H7 (cell line): ENCODE data around the gene ENTPD8. TPM values are rescaled to one million over a fixed set of nuclear protein-coding genes. Genes with fewer than 3 reads are reported as not detected.

Experiments used
- DNase-seq: peaks from one replicate; pipeline ENCODE4 v3.0.0; 2012
- H3K27me3 ChIP-seq: 2 replicates; pipeline ENCODE4 v1.6.0; 2011; ENCODE audit warnings: mild to moderate bottlenecking, low read length; ENCODE audit not compliant: control insufficient read depth, insufficient read depth
- H3K36me3 ChIP-seq: replicated peaks from 2 replicates; pipeline ENCODE4 v1.5.1; 2011; ENCODE audit warnings: low read length; ENCODE audit not compliant: control insufficient read depth, insufficient read depth
- H3K4me3 ChIP-seq: 2 replicates; pipeline ENCODE4 v1.5.1; 2011; ENCODE audit warnings: low read depth, mild to moderate bottlenecking, control low read depth, low read length, moderate library complexity; ENCODE audit not compliant: insufficient read depth
- total RNA-seq: library from RNA; depleted of rRNA; stranded (reverse); fragments of >200 nt; shearing (Covaris generic); gene quantifications from 2 replicates; pipeline ENCODE4 v1.2.3, GENCODE V29; 2014

ENTPD8 gene
- total RNA-seq, 1 experiment from 2014 or later = 0.76 TPM

DNA sequence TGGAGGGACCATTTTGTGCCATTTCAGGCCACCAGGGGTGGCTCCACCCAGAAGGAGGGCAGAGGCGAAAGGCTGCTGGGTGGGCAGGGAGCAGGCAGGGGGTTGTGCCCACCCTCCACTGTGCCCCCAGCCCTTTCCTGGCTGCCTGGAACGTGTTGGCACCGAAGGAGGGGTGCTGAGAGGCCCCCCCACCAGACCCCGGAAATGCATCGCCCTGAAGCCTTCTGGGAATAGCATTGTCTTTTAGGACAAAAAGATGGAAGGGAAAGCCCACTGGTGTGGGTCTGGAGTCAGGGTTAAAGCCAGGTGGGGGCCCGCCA, 12.9 kb downstream of the ENTPD8 start:
- H3K4me3 ChIP-seq = no peak overlapping the region
- H3K27me3 ChIP-seq = peaks cover 8% of the 10 kb centered on the region
- H3K36me3 ChIP-seq = no peaks in the 10 kb centered on the region
- DNase-seq = no peak

DNA sequence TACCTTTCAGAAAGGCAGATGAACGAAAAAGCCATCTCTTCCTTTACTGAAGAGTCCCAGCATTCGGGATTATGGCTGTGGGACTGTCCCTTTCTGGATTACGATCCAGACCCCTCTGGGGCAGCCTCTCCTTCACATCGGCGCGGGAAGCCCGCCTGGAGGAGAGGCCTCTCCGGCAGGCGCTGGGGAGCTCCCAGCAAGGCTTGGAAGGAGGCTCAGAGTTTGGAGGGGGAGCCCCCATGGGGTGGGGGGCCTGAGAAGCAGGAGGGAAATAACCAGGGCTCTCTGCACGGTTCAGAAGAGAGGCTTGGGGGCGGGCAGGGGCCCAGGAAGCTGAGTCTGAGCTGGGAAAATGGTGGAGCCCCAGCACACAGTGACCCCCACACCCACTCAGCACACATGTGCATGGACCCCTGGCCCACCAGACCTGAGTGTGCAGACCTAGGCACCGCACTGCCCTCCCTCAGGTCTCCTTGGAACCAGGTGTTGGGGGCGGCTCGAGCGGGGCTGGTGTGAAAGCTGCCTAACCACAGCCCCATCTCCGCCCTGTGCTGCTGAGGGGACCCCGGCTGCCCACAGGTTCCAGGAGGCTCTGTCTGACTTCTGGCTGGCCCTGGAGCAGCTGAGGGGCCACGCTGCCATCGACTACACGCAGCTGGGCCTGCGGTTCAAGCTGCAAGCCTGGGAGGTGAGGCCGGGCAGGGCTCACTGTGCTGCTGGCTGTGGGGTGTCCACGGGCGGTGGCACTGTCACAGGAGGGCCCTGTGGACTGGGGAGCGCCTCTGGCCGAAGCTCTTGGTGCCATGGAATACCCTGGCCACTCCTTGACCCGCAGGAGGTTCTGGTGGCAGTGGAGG, 13.5 kb downstream of the ENTPD8 start:
- no peaks in the 10 kb centered on the region for H3K36me3 ChIP-seq
- peaks cover 8% of the 10 kb centered on the region for H3K27me3 ChIP-seq
- DNase-seq = peak; percentile 47
- no peak overlapping the region for H3K4me3 ChIP-seq

DNA sequence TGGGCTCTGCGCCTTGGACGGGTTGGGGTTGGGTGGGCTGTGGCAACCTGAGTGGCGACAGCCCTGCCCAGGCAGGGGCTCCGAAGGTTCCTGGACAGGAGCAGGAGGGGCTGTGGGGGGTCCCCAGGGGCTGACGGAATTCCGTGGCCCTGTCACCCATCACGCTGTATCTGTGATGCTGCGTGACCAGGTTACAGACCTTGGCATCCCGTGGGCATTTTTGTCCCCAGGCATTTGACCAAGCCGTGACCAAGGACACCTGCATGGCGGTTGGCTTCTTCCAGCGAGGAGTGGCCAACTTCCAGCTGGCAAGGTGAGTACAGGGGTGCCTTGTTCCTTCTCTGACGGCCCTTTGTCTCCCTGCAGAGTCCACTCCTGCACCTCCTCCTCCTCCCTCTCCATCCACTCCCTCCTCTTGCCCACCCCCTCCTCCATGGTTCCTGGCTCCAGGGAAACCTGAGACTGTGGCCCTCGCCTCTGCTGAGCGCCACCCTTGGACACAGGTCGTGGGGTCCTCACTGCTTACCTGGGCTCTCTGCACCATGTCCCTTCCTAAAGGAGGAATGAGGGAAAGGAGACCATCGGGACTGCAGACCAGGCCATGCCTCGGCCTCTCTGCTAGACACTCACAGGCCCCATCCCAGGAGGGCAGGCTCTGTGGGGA, 15.0 kb downstream of the ENTPD8 start:
- Histone ChIP-seq H3K4me3 (no peak overlapping the region), H3K27me3 (peaks cover 8% of the 10 kb centered on the region), H3K36me3 (no peaks in the 10 kb centered on the region)
- DNase-seq = peak; percentile 30

DNA sequence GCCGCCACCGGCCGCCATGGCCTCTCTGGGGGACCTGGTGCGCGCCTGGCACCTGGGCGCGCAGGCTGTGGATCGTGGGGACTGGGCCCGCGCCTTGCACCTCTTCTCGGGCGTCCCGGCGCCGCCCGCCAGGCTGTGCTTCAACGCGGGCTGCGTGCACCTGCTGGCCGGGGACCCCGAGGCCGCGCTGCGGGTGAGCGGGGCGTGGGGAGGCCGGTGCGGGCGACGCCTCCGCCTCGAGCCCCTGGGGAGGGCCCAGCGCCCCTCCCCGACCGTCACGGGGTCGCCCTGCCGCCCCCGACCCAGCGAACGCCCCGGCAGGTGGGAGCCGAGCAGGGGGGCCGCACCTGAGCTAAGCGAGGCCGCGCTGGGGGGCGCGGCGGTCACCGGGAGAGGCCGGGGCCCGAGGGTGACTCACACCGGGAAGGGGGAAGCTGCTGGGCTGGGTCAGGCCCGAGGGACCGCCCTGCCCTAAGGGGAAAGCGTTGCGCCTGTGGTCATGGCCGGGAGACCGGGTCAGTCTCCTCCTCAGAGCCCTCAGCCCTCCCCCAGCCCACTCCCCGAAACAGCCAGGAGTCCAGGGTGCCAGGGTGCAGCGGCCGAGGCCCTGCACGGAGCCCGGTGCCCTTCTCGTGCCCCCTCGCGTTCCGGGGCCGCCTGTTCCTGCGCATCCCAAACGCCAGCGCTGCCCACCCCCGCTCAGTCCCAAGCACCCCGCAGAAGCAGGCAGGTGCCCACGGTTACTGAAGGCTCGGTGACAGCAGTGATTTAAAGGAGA, 17.5 kb downstream of the ENTPD8 start:
- H3K27me3 ChIP-seq = peaks cover 8% of the 10 kb centered on the region
- peak; percentile 78 for DNase-seq
- no peaks in the 10 kb centered on the region for H3K36me3 ChIP-seq
- H3K4me3 ChIP-seq = peak overlapping the region; percentile 43

DNA sequence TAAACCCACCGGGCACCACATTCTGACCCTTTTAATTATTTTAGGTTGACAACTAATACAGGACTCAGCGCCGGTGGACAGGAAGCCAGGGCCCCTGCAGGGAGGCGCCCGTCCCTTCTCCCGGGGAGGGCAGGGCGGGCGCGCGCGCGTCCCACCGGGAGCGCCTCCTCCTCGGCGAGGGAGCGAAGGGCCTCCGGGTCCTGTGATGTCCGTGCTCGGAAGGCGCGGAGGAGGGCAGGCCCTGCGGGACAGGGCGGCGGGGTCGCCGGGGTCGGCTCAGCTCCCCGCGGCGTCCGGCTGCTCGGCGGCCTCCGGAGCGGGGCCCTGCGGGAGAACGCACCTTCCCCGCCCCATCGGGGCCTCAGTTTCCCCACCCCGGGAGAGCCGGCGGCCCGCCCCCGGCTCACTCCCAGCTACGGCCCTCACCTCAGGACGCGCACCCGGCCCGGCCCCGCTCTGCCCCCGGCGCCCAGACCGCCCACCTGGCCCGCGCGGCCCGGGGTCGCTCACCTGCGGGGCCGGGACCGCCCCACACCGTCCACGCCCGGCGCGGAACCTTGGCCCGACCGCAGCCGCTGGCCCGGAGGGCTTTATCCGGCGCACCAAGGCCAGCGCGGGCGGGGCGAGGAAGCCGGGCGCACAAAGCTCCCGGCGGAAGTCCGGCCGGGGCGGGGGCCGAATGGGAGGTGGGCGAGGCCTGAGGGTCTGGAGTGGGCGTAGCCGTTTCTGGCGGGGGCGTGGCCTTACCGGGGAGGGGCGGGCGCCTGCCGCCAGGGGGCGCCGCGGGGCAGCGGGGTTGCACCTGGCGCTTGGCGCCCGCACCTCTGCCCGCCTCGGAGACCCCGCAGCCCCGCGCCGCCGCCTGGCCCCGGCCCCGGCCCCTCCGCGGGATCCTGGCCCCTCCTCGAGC, 18.3 kb downstream of the ENTPD8 start, which contains the start of the genes EXD3 and NOXA1:
Gene EXD3, minus strand, starts transcription at position 559 of the 910 bp plus-strand sequence. CDS start 27,805 bp downstream, outside the sequence.
Gene NOXA1, plus strand, starts transcription at position 790 of the 910 bp plus-strand sequence. CDS start 137 bp downstream, outside the sequence.
- Histone ChIP-seq H3K27me3 (peaks cover 8% of the 10 kb centered on the region), H3K36me3 (no peaks in the 10 kb centered on the region), H3K4me3 (peak within 1 kb of the TSS; percentile 67)
- DNase-seq = peak; percentile 100

DNA sequence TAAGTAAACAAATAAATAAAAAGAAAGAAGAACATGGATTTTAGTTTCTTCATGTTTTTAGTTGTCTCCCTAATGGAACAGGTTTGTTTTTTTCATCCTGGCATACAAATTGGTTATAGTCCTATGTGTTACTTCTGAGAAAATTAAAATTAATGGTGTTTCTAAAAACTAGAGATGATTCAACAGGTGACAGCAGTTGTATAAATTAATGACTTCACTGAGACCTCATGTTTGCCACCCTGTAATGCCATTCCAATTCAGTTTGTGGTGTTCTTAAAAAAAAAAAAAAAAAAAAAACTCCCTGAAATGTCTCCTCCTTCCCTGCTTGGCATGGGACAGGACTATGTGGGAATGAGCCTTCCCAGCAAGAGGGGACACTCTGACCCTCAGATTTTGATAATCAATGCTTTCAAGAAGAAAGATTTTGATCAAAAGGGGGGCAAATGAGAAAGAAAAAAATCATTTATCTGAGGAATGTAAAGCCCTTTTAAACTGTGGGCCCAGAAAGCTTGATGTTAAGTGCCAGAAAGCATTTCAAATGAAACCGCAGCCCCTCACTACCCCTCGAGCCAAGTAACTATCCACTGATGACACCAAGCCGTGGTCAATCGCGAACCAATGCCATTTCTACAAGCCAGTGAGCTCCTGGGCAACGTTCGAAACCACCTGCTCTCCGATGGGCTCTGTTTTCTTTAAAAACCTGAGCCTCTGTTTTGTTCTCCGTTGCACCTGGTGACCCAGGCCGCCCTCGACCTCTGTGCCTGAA, 19.1 kb downstream of the ENTPD8 start:
- H3K36me3 ChIP-seq = no peaks in the 10 kb centered on the region
- no peak for DNase-seq
- H3K4me3 ChIP-seq = peak overlapping the region; percentile 67
- H3K27me3 ChIP-seq = peaks cover 8% of the 10 kb centered on the region

DNA sequence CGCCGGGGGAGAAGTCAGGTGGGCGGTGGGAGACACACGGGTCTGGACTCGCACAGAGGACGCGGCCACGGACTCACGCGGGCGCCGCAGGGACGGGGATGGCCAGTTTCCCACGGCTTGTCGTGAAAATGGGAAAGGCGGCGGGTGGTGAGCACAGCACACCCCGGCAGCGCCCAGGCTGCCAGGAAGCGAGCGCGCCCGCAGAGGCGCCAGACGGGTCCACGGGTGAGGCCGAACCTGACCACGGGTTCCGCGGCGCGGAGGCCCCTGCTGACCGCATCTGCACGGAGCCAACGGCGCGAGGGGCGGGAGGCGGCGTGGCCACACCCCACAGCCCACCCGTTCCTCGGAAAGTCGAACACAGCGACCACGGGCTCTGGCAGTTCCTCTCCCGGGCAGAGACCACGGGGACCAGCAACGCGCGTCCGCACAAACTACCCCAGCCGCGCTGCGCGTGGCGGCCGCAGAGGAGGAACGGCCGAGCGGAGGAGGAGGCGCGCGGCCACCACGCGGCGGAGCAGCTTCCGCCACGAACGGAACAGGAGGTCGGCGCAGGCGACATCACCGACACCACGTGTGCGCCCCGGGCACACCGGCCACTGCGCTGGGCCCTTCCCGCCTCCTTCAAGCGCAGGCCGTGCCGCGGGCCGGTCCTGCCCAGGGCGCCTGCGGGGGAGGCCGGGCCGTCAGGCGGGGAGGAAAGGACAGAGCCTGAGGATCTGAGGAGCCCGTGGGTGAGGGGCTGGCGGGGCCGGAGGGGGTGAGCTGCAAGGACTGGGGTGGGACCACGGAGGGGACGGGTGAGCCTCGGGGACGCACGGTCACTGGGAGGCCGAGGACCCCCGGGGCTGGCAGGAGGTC, 23.8 kb downstream of the ENTPD8 start:
- no peaks in the 10 kb centered on the region for H3K36me3 ChIP-seq
- no peak for DNase-seq
- no peak overlapping the region for H3K4me3 ChIP-seq
- no peaks in the 10 kb centered on the region for H3K27me3 ChIP-seq

DNA sequence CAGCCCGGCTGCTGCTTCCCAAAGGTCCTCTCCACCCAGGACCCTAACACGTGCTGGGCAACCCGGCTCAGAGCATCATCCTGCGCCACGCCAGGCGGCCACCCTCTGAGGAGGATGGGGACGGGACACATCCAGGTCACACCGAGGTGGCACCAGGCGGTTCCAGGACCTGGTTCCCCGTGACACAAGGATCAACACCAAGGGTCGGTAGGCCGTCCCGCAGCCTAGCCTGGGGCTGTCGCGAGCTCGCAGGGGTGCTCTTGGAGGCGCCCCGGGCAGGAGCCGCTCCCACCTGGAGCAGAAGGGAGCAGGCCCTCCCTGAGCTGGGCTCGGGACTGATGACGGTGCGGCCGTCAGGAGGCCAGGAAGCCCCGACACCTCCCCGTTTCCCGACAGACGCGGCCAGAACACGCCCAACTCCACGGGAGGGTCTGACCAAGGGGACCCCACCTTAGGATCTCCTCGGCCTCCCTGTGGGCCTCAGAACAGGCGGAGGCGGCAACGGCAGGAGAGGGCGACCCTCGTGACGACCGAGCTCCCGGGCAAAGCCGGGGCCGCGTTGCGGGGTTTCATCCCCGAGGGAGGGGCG, 24.5 kb downstream of the ENTPD8 start:
- H3K36me3 ChIP-seq = no peaks in the 10 kb centered on the region
- DNase-seq = no peak
- no peak overlapping the region for H3K4me3 ChIP-seq
- no peaks in the 10 kb centered on the region for H3K27me3 ChIP-seq

DNA sequence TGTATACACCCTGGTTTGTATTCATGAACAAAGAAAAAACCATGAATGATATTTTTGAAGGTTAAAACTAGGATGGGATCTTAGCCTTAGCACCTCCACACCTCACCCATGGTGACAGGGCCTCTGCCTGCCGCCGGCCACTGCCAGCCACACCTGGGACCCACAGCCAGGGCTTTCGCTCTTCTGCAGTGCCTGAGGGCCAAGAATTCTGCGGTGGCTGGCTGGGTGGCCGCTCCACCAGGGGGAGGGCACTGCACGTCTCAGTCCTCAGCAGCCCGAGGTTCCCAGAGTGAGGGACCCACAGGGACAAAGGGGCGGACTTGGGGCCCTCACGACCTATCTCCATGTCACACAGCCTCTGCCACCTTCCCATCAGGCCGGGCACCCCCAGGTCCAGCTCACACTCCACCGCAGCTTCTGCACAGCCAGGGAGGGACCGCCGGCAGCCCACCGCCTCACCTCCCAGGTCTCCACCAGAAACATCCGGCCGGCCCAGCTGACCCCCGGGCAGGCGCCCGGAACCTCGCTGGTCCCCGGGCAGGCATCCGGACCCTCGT, 25.1 kb downstream of the ENTPD8 start:
- no peak overlapping the region for H3K4me3 ChIP-seq
- no peak for DNase-seq
- H3K36me3 ChIP-seq = no peaks in the 10 kb centered on the region
- H3K27me3 ChIP-seq = no peaks in the 10 kb centered on the region

DNA sequence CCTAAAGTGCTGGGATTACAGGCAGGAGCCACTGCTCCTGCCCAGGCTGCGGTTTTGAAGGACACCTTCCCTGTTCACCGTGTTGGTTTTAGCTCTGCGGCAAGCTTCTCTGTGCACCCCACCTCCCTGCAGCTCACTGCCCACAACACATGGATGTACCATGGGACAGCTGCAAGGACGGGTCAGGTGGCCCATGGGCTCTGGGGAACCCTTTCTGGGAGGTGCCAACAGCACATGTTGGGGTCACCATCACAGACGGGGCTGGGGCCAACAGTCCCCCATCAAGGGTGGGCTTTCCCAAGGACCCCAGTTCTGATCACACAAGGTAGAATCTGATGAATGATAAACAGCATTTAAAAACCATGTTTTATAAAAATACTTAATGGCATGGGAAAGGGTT, 25.7 kb downstream of the ENTPD8 start:
- no peaks in the 10 kb centered on the region for H3K36me3 ChIP-seq
- no peak overlapping the region for H3K4me3 ChIP-seq
- no peaks in the 10 kb centered on the region for H3K27me3 ChIP-seq
- no peak for DNase-seq

DNA sequence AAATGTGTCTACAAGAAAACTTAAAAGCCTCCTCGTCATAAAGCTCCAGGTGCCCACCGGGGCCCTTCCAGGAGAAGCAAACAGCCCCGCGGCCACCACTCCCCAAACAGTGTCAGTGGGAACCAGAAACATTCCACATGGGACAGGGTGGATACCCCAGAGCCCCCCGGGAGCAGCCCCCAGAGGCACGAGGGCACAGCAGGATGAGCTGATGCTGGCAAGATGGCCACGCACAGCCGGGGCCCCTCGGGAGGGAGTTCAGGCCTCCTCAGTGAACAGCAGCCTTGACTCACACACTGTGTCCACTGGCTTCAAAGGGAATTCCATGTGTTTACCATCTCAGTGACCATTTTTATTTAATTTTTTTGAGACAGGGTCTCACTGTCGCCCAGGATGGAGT, 28.7 kb downstream of the ENTPD8 start:
- no peak for DNase-seq
- Histone ChIP-seq H3K4me3 (no peak overlapping the region), H3K36me3 (no peaks in the 10 kb centered on the region), H3K27me3 (no peaks in the 10 kb centered on the region)
